Right atrium auricular region (tissue), 2 donors: ENCODE data around the gene GUCY2C. TPM values are rescaled to one million over a fixed set of nuclear protein-coding genes. Genes with fewer than 3 reads are reported as not detected.
A peak's percentile ranks its signal among the peaks of the same experiment; 100 is the strongest.
"Not testable (repeated sequence)": the region's sequence is repeated elsewhere in the genome, so short reads cannot be mapped to it uniquely, and the experiment has no call there.

Source experiments
- DNase-seq: peaks from one replicate; pipeline ENCODE4 v3.0.0-alpha.2; 2019; ENCODE audit warnings: low spot score
- H3K27ac ChIP-seq, 2 donors: fragments of 200-600 bp; sonication (generic); 1 replicate in 1 of 2; 2 replicates in 1 of 2; pipeline ENCODE4 v1.5.1; 2016 to 2019
- H3K27me3 ChIP-seq, 2 donors: fragments of 200-600 bp; sonication (generic); one replicate each; pipeline versions ENCODE4 v1.5.1 to v1.6.0; 2017 to 2019
- H3K36me3 ChIP-seq: fragments of 200-600 bp; sonication (generic); one replicate; pipeline ENCODE4 v1.5.1; 2016
- H3K4me1 ChIP-seq, 2 donors: fragments of 200-600 bp; sonication (generic); one replicate each; pipeline versions ENCODE4 v1.5.1 to v1.6.0; 2017 to 2019
- H3K4me3 ChIP-seq, 2 donors: fragments of 200-600 bp; sonication (generic); 1 replicate in 1 of 2; 2 replicates in 1 of 2; pipeline ENCODE4 v1.5.1; 2017 to 2019; ENCODE audit warnings: mild to moderate bottlenecking in 1 of 2, moderate library complexity in 1 of 2
- H3K9me3 ChIP-seq, 2 donors: fragments of 200-600 bp; sonication (generic); one replicate each; pipeline ENCODE4 v1.5.1; 2019
- total RNA-seq, 2 donors: library from RNA; depleted of rRNA; stranded (reverse); fragments of >200 nt; gene quantifications; one replicate each; pipeline ENCODE4 v1.1.0, GENCODE V29; 2016
- TF ChIP-seq, protein P1 (sequence below), 2 donors: fragments of 200-600 bp; sonication (generic); IDR thresholded peaks; one replicate each; pipeline ENCODE4 v1.5.1; 2019; ENCODE audit warnings: antibody characterized with exemption in 2 of 2

The GUCY2C gene
- total RNA-seq, 2 donors from 2014 or later: not detected

DNA sequence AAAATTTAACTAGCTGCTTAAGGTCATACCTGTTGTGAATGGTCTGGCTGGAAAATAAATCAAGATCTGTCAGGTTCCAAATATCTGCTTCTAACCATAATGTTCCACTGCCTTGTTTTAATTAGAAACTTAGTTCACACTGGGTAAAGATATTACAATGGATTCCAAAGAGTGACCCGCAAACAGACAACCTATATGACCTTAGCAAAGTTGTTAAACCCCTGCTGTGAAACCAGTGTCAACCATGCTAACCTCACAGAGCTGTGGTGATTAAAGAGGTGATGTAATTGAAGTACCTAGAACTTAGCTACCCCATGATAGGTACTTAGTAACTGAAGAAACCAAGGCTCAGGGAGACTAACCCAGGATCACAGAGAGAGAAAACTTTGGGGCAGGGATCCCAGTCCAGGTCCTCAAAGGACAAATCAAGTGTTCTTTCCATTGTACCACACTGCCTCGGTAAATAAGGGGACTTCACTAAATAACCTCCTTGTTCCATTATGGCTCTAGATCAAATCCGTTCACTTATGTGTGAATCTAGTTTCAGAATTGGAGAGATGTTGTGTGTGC, 2.2 kb downstream of the GUCY2C start:
- Histone ChIP-seq H3K27ac (no peak overlapping the region), H3K4me1 (no peaks in the 10 kb centered on the region), H3K4me3 (no peak overlapping the region), H3K27me3 (no peaks in the 10 kb centered on the region), H3K36me3 (no peaks in the 10 kb centered on the region), H3K9me3 (no peaks in the 10 kb centered on the region)
- TF ChIP-seq, protein P1, sequence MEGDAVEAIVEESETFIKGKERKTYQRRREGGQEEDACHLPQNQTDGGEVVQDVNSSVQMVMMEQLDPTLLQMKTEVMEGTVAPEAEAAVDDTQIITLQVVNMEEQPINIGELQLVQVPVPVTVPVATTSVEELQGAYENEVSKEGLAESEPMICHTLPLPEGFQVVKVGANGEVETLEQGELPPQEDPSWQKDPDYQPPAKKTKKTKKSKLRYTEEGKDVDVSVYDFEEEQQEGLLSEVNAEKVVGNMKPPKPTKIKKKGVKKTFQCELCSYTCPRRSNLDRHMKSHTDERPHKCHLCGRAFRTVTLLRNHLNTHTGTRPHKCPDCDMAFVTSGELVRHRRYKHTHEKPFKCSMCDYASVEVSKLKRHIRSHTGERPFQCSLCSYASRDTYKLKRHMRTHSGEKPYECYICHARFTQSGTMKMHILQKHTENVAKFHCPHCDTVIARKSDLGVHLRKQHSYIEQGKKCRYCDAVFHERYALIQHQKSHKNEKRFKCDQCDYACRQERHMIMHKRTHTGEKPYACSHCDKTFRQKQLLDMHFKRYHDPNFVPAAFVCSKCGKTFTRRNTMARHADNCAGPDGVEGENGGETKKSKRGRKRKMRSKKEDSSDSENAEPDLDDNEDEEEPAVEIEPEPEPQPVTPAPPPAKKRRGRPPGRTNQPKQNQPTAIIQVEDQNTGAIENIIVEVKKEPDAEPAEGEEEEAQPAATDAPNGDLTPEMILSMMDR (IDR thresholded peaks at IDR 0.05): no peak
- DNase-seq: no peak

DNA sequence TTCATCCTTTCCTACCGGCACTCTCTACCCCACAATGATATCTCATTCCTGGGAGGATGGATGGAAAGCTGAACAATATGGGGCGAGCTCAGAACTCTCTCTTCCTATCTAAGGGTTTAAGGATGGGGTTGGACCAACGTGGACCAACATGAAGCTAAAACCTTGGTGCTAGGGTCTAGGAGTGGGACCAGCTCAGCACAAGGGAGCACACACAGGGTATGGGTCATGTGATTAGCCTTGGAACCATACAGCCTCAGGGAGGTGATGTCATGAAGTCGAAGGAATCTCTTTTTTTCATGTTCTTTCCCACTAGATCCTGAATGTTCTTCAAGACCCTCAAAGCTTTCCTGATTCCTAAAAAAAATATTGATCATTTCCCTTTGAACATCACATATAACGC, 3.3 kb downstream of the GUCY2C start:
- no peaks in the 10 kb centered on the region for H3K36me3 ChIP-seq
- no peaks in the 10 kb centered on the region for H3K9me3 ChIP-seq
- H3K27me3 ChIP-seq: no peaks in the 10 kb centered on the region
- no peak overlapping the region for H3K4me3 ChIP-seq
- no peak overlapping the region for H3K27ac ChIP-seq
- no peak for DNase-seq
- TF ChIP-seq, protein P1 (IDR thresholded peaks at IDR 0.05): no peak
- no peaks in the 10 kb centered on the region for H3K4me1 ChIP-seq

DNA sequence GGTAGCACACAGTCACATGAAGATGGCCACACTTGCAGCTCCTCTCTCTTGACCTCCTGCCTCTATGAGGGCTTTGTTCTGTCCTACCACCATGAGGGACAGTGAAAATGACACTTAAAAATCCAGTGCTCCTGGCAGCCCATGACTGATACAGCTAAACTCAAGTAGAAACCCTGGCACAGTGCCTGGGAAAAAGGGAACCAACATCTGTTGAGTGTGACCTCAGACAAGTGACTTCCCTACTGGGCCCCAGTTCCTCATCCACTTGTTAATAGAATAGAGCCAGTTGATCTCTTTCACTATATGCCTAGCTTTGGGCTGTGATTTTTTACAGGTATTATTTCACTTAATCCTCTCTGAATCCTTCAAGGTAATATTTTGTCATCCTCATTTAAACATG, 4.8 kb downstream of the GUCY2C start:
- Histone ChIP-seq H3K4me1 (no peaks in the 10 kb centered on the region), H3K27me3 (no peaks in the 10 kb centered on the region), H3K9me3 (no peaks in the 10 kb centered on the region), H3K36me3 (no peaks in the 10 kb centered on the region), H3K4me3 (no peak overlapping the region), H3K27ac (no peak overlapping the region)
- TF ChIP-seq, protein P1 (IDR thresholded peaks at IDR 0.05): no peak
- DNase-seq: peak; percentile 80

DNA sequence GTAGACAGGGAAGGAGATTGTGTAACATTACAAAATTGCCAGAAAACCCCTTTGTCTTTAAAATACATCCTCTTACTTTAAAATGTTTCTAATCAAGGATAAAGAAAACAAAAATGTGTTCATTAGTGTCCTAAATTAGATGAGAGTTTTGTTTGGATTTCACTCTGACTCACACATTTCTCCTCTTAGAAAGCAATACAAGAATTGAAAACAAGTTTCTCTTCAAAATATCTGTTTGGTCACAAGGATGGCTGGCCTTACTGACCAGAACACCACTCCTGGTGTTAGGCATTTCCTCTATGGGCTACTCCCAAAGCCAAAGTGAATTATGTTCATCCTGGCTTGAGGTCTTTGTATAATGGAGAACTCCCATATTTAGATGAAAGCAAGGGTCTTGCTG, 6.4 kb downstream of the GUCY2C start:
- H3K4me1 ChIP-seq: no peaks in the 10 kb centered on the region
- no peaks in the 10 kb centered on the region for H3K36me3 ChIP-seq
- DNase-seq: no peak
- TF ChIP-seq, protein P1 (IDR thresholded peaks at IDR 0.05): no peak
- no peaks in the 10 kb centered on the region for H3K9me3 ChIP-seq
- H3K27me3 ChIP-seq: no peaks in the 10 kb centered on the region
- H3K27ac ChIP-seq: no peak overlapping the region
- H3K4me3 ChIP-seq: no peak overlapping the region

DNA sequence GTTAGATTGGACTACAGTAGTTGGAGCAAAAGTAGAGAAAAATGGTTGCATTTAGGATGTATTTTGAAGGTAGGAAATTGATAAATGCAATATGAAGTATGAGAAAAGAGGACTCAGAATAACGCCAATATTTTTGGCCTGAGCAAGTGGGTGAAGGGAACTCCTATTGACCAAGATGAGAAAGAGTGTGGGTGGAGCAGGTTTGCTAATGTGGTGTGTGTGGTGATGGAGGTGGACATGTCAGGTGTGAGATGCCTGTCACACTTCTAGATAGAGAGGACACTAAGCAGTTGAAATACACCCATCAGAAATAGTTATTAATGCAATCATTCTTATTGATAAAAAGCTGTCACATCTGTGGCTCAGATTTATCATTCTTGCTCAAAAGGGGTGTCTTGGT, 7.3 kb downstream of the GUCY2C start:
- TF ChIP-seq, protein P1 (IDR thresholded peaks at IDR 0.05): no peak
- Histone ChIP-seq H3K27me3 (no peaks in the 10 kb centered on the region), H3K27ac (no peak overlapping the region)

DNA sequence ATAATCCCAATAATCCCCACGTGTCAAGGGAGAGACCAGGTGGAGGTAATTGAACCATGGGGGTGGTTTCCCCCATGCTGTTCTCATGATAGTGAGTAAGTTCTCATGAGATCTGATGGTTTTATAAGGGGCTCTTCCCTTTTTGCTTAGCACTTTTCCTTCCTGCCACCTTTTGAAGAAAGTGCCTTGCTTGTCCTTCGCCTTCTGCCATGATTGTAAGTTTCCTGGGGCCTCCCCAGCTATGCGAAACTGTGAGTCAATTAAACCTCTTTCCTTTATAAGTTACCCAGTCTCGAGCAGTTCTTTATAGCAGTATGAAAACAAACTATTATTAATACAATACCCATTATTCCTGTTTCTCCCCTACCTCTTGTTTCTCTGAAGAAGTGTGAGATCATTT, 14.2 kb downstream of the GUCY2C start:
- H3K4me3 ChIP-seq, H3K36me3 ChIP-seq, H3K27ac ChIP-seq, H3K27me3 ChIP-seq, DNase-seq, H3K9me3 ChIP-seq, H3K4me1 ChIP-seq: not testable (repeated sequence)

More for the DNA sequence above, 7.3 kb downstream of the GUCY2C start:
- Histone ChIP-seq H3K4me3 (no peak overlapping the region), H3K36me3 (no peaks in the 10 kb centered on the region), H3K9me3 (no peaks in the 10 kb centered on the region), H3K4me1 (no peaks in the 10 kb centered on the region)
- DNase-seq: no peak
